GM20000 (cell line): ENCODE data around the gene SLC24A3.
A peak's percentile ranks its signal among the peaks of the same experiment; 100 is the strongest.

Experiments
- DNase-seq: peaks from one replicate; pipeline ENCODE4 v3.0.0; 2012; ENCODE audit warnings: low spot score
- TF ChIP-seq, protein P1 (sequence below): IDR thresholded peaks from 2 replicates; pipeline ENCODE4 v1.5.1; 2012; ENCODE audit warnings: mild to moderate bottlenecking, control low read depth; ENCODE audit errors: extremely low read depth, missing control alignments

SLC24A3 gene

GRCh38 chr20:19646963-19647362 lies 434.5 kb downstream of the SLC24A3 start:
- DNase-seq, result no peak
- TF ChIP-seq, protein P1, sequence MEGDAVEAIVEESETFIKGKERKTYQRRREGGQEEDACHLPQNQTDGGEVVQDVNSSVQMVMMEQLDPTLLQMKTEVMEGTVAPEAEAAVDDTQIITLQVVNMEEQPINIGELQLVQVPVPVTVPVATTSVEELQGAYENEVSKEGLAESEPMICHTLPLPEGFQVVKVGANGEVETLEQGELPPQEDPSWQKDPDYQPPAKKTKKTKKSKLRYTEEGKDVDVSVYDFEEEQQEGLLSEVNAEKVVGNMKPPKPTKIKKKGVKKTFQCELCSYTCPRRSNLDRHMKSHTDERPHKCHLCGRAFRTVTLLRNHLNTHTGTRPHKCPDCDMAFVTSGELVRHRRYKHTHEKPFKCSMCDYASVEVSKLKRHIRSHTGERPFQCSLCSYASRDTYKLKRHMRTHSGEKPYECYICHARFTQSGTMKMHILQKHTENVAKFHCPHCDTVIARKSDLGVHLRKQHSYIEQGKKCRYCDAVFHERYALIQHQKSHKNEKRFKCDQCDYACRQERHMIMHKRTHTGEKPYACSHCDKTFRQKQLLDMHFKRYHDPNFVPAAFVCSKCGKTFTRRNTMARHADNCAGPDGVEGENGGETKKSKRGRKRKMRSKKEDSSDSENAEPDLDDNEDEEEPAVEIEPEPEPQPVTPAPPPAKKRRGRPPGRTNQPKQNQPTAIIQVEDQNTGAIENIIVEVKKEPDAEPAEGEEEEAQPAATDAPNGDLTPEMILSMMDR, result no peak

DNA sequence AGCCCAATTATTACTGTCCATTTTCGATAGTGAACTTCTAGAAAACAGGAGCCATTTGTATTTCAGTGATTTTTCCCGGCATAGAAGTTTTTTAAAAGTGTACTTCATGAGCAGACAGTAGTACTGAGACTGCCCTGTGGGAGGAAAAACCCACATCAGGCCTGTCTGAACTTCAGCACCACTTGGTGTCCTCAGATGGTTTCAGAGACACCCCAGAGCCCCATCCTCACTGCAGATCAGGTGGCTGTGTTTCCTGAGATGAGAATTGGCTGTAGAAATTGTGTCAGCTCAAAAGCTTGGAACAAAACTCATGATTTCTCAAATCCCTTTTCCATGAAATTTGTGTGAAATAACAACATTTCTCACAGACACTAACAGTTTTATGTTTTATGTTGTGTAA lies 435.6 kb downstream of the SLC24A3 start:
- TF ChIP-seq, protein P1, result no peak
- DNase-seq, result no peak

DNA sequence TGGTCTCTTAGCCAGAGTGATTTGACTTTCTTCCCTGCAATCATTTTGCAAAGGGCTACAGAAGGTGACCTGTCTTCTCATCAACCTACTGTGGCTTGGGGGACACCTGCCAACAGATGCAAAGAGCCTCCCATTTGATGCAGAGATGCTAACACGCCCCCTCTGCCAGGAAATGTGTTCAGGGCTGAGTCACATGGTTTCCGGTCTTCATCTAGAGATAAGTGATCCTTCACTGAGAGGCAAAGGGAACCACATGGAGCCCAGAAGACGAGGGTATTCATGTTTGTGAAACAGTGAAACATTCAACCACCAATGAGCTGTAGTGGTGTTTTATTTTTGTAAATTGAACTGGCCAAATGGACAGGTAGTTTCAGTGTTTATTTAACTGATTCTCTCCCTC lies 436.6 kb downstream of the SLC24A3 start:
- TF ChIP-seq, protein P1, result no peak
- no peak for DNase-seq

- TF ChIP-seq, protein P1, result no peak
- no peak for DNase-seq
Measured at GRCh38 chr20:19652591-19653026, 440.2 kb downstream of the SLC24A3 start.

DNA sequence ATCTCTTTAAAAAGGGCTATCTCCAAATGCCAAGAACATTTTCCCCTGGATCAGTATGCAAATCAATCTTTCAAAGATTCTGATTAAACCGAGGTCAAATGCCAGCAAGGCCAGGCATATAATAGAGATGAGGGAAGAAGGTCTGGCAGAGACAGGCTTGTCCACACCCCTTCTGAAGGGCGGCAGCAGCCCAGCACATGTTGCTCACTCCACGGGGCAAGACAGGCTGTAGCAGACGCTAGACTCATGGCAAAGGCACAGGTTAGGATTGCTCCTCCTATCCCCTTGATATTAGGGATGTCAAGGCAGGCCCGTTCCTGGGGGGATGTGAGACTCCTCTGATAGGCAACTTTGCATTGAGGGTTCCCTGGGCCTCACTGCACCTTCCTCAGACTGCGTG lies 440.9 kb downstream of the SLC24A3 start:
- no peak for DNase-seq
- TF ChIP-seq, protein P1, result no peak

- TF ChIP-seq, protein P1, result no peak
- DNase-seq, result no peak
Measured at GRCh38 chr20:19654921-19655320, 442.5 kb downstream of the SLC24A3 start.

DNA sequence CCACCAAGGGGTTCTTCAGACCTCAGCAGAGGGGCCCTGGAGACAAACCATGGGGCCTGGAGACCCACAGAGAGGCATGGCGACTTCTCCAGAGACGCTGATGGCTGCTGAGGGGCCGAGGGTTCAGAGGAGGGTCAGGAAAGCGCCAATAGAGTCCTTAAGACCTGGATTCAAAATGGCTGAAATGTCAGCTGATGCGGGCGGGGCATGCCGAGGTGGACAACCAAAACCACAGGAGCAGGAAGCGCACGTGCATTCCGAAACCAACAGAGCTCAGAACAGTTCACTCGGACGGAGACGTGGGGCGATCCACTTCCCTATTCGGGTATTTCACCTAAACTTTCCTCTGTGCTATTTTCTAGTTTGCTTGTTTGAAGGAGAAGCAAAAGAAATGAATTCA lies 445.7 kb downstream of the SLC24A3 start:
- peak; percentile 58 for DNase-seq
- TF ChIP-seq, protein P1, result no peak
